ELR (cell line): ENCODE results near the gene WDR88.
"Not testable (repeated sequence)": the region's sequence is repeated elsewhere in the genome, so short reads cannot be mapped to it uniquely, and the experiment has no call there.

Source experiments
- DNase-seq: peaks from one replicate; pipeline ENCODE4 v3.0.0-alpha.2; 2015; ENCODE audit warnings: low read depth

The WDR88 gene

GRCh38 chr19:33171222-33171795 lies 39.4 kb downstream of the WDR88 start:
- DNase-seq, result no peak

- DNase-seq, result peak; percentile 77
Measured at GRCh38 chr19:33171916-33172359, 40.0 kb downstream of the WDR88 start.

- DNase-seq, result no peak
Measured at GRCh38 chr19:33174186-33174585, 42.3 kb downstream of the WDR88 start.

- no peak for DNase-seq
Measured at GRCh38 chr19:33175156-33175782, 43.4 kb downstream of the WDR88 start.

GRCh38 chr19:33175886-33176669 lies 44.2 kb downstream of the WDR88 start:
- peak; percentile 52 for DNase-seq

- peak; percentile 98 for DNase-seq
Measured at GRCh38 chr19:33176670-33177416, 44.9 kb downstream of the WDR88 start.

- DNase-seq, result peak; percentile 71
Measured at GRCh38 chr19:33177417-33177979, 45.6 kb downstream of the WDR88 start.

GRCh38 chr19:33186431-33187182 lies 54.7 kb downstream of the WDR88 start:
- no peak for DNase-seq

- DNase-seq, result no peak
Measured at GRCh38 chr19:33187183-33187540, 55.2 kb downstream of the WDR88 start.

- no peak for DNase-seq
Measured at GRCh38 chr19:33189453-33189852, 57.5 kb downstream of the WDR88 start.

GRCh38 chr19:33191092-33191491 lies 59.2 kb downstream of the WDR88 start:
- not testable (repeated sequence) for DNase-seq

GRCh38 chr19:33191501-33191900 lies 59.6 kb downstream of the WDR88 start:
- no peak for DNase-seq

GRCh38 chr19:33192010-33192409 lies 60.1 kb downstream of the WDR88 start:
- no peak for DNase-seq

GRCh38 chr19:33193269-33193864 lies 61.5 kb downstream of the WDR88 start:
- DNase-seq, result no peak

- DNase-seq, result peak; percentile 13
Measured at GRCh38 chr19:33193865-33194362, 62.0 kb downstream of the WDR88 start, which contains the start of gene LRP3. LRP3 (plus strand) TSS chr19:33194330; CDS start chr19:33194786, 456 bp downstream.

- peak; percentile 13 for DNase-seq
Measured at GRCh38 chr19:33194532-33194885, 62.6 kb downstream of the WDR88 start.

GRCh38 chr19:33194886-33195644 lies 63.2 kb downstream of the WDR88 start:
- peak; percentile 50 for DNase-seq

- no peak for DNase-seq
Measured at GRCh38 chr19:33195645-33196347, 63.9 kb downstream of the WDR88 start.

GRCh38 chr19:33196446-33197193 lies 64.7 kb downstream of the WDR88 start:
- DNase-seq, result no peak
